ENCODE measurements around the gene ERBB4. TPM values are rescaled to one million over a fixed set of nuclear protein-coding genes. Genes with fewer than 3 reads are reported as not detected.
"Not testable (repeated sequence)": the region's sequence is repeated elsewhere in the genome, so short reads cannot be mapped to it uniquely, and the experiment has no call there.

ERBB4 gene
- total RNA-seq, 1 donor from 2014 or later, result 0.43 TPM

- no peak for DNase-seq (ENCODE audit: low spot score)
Observed at GRCh38 chr2:212299333-212299732, 239.3 kb downstream of the ERBB4 start.

GRCh38 chr2:212295571-212295970 lies 243.0 kb downstream of the ERBB4 start:
- no peak for DNase-seq (ENCODE audit: low spot score)

DNA sequence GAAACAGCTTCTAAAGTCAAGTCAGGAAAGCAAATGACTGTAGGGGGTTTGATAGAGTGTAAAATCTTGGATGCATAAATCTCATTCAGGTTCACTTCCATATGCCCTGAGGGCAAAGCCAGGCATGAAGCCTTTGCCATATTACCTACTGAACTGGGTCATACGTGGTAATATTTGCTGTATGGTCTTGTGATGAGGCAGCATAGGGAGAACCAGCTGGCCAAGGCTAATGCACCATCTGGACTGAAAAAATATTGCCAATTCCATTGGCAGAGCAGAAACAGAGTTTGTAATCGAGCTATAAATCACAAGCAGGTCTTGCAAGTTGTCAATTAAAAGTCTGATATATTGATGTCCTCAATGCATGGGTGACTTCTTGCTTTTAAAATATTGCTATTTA lies 243.8 kb downstream of the ERBB4 start:
- no peak for DNase-seq (ENCODE audit: low spot score)

DNA sequence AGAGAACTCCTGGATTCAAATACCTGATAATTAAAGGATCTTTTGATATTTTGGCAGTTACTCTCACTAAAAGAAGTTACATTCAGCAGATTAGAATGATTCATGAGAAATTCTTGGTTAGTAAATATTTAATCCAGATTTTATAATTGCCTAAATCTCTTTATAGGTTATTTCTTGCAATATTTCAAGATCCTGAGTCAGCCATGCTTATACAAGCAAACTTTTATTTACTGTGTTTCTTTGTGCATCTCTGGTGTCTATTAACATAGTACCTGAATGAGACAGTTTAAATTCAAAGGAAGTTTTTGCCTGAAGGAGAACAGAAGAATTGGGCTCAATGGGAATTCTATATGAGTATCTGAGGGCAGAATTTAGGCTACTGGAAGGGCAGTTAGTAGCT lies 249.3 kb downstream of the ERBB4 start:
- DNase-seq (ENCODE audit: low spot score), result no peak

DNA sequence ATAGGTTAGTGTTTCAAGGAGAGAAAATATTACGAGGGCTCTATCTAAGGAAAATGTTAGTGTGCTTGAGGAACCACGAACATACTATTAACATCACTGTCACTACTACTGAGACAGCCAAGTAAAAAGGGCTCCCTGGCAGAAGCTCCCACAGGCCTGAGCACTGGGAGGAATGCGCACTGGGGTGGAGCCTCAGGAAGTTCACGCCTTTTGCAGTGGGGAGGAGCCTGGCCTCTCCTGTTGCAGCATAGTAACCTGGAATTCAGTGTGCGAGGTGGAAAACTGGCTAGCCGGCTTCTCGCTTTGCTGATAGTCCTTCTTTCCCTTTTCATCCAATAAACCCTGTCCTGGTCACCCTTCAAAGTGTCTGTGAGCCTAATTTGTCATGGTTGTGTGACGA lies 250.3 kb downstream of the ERBB4 start:
- no peak for DNase-seq (ENCODE audit: low spot score)

DNA sequence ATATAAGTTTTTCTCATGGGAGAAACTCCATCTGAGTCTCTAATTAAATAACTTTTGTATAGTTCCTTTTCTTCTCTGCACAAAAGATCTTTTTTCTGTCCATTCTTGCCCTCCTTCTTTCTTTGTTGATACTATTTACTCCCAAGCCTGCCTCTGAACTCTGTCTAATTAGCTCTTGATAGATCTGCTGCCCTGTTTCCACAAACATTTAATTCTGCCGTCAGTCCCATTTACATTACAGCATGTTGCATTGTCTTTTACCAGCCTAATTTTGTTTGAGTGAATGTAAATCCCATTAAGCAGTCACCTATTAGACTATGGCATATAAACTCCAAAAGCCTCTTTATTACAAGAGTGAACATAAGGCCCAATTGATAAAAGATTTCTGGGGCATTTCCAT lies 254.4 kb downstream of the ERBB4 start:
- no peak for DNase-seq (ENCODE audit: low spot score)

DNA sequence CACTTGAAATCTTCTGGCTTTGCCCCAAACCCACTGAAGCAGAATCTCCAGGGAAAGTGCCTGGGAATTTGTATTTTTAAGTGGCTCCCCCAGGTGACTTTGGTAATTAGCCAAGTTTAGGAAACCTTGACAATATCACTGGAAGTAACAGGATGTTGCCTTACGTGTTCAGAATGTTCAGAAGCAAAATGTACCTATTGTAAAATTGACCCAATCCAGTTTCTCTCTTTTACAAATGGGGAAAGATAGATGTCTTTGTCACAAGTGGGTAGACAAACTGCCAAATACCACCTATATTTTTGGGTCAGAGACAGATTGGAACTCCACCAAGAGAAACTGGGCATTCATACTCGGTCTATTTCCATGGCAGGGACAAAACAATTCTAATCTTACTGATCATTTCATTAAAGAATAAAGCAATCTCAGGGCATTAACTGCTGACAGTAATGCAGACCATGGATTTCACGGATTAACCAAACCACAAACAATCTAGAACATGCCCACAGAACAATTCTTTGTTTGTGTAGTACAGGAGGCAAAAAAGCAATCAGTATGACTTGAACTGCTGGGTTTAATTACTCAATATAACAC lies 255.8 kb downstream of the ERBB4 start:
- no peak for DNase-seq (ENCODE audit: low spot score)

DNA sequence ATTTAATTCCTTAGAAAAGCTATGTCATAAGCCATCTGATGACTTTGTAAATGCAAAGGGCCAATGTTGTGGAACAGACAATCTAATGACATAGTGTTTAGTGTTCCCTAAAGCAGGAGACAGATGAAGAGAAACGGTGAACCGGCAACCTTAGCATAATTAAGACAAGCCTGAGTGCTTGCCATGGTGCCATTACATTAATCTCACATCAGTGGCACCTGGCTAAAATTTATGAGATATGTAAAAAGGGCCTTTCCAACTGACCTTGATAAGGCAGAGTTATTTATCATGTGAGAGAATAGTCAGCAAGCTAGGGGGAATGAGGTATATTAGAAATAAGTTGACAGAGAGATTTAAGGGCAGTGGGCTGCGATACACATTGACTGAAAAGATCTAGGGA lies 261.8 kb downstream of the ERBB4 start:
- no peak for DNase-seq (ENCODE audit: low spot score)

- DNase-seq (ENCODE audit: low spot score), result no peak
Observed at GRCh38 chr2:212274215-212274614, 264.4 kb downstream of the ERBB4 start.

- DNase-seq (ENCODE audit: low spot score), result no peak
Observed at GRCh38 chr2:212271583-212271982, 267.0 kb downstream of the ERBB4 start.

- no peak for DNase-seq (ENCODE audit: low spot score)
Observed at GRCh38 chr2:212269005-212269404, 269.6 kb downstream of the ERBB4 start.

DNA sequence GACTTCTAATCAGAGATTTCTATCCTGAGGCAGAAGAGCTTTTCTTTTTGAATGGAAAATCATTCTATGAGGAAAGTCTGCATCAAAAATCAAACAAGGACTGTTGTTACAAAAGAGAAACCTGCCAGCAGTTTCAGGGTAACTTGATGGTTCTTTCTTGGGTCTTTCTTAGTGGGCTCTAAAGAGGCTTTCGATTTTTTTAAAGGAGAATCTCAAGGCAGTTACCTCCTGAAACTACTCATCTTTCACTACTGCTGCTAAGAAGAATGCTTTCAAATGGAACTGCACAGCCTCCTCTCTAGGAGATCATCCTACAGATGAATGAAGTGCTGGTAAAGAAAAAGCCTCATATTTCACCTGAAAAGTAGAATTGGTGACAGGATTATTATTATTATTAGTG lies 272.3 kb downstream of the ERBB4 start:
- DNase-seq (ENCODE audit: low spot score), result no peak

- DNase-seq (ENCODE audit: low spot score), result no peak
Observed at GRCh38 chr2:212265777-212266176, 272.8 kb downstream of the ERBB4 start.

- DNase-seq (ENCODE audit: low spot score), result no peak
Observed at GRCh38 chr2:212264187-212264586, 274.4 kb downstream of the ERBB4 start.

GRCh38 chr2:212259226-212259625 lies 279.4 kb downstream of the ERBB4 start:
- DNase-seq (ENCODE audit: low spot score), result no peak

- DNase-seq (ENCODE audit: low spot score), result no peak
Observed at GRCh38 chr2:212254339-212254738, 284.3 kb downstream of the ERBB4 start.

DNA sequence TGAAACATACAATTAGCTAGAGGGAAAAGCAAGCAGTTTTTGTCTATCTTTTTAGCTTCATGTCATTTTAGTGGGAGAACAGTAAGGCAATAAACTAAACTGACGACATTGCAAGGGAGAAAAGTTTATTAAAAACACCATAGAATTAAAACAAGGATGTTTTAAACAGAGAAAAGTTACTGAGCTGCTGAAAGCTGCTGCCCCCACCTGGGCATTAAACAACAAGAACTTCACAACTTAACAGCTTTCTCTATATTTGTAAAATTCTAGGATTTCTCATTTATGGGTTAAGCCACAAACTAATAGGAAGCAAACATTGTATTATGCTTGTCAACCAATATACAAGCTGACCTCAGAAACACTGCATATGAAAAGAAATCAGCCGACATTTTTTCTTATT lies 289.2 kb downstream of the ERBB4 start:
- no peak for DNase-seq (ENCODE audit: low spot score)

DNA sequence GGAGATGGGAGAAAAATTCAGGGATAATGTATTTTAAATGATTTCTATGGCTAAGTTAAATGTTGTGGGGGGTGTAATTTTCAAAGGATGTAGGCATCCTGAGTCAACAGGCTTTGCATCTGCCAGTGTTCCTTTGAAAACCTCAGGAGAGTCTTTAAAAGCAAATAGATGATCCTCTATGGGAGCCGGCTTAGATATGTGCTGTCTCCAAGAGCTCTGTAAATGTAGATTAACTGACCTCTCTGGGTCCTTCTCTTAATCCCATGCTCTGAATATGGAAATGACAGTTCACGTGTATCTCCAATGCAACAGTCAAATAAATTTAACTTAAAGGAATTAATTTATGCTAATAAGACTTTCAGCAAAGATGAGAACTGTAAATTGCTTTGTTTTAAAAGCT lies 292.7 kb downstream of the ERBB4 start:
- DNase-seq (ENCODE audit: low spot score), result no peak

DNA sequence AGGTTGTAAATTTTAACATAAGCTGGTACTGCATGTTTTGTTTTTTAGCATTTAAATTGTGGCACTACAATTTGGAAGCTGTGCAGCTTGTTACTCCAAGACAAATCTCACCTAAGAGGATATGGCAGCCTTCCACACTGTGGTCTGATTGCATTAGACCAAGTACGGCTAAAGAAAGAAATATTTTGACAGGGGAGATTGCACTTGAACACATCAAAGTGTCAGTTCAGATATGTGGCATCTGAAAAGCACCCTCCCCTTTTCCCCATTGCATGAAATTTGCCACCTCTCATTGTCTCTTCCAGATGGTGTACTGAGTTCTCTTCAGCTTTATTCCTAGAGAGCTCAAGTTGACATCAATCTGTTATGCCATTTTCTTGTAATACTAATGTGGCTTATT lies 295.9 kb downstream of the ERBB4 start:
- no peak for DNase-seq (ENCODE audit: low spot score)

DNA sequence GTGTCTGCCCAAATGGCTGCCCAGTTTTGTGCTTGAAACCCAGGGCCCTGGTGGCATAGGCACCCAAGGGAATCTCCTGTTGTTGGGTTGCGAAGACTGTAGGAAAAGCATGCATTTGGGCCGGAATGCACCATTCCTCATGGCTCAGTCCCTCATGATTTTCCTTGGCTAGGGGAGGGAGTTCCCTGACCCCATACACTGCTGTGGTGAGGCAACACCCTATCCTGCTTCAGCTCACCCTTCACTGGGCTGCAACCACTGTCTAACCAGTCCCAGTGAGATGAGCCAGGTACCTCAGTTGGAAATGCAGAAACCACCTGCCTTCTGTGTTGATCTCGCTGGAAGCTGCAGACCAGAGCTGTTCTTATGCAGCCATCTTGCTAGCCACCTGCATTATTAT lies 300.4 kb downstream of the ERBB4 start:
- DNase-seq (ENCODE audit: low spot score), result not testable (repeated sequence)

DNA sequence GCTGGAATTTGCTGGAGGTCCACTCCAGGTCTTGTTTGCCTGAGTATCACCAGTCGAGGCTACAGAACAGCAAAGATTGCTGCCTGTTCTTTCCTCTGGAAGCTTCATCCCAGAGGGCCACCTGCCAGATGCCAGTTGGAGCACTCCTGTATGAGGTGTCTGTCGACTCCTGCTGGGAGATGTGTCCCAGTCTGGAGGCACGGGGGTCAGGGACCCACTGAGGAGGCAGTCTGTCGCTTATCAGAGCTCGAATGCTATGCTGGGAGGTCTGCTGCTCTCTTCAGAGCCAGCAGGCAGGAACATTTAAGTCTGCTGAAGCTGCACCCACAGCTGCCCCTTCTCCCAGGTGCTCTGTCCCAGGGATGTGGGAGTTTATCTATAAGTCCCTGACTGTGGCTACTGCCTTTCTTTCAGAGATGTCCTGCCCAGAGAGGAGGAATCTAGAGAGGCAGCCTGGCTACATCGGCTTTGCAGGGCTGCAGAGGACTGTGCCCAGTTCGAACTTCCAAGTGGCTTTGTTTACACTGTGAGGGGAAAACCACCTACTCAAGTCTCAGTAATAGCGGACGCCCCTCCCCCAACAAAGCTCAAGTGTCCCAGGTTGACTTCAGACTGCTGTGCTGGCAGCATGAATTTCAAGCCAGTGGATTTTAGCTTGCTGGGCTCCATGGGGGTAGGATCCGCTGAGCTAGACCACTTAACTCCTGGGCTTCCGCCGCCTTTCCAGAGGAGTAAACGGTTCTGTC lies 301.1 kb downstream of the ERBB4 start:
- DNase-seq (ENCODE audit: low spot score), result no peak

DNA sequence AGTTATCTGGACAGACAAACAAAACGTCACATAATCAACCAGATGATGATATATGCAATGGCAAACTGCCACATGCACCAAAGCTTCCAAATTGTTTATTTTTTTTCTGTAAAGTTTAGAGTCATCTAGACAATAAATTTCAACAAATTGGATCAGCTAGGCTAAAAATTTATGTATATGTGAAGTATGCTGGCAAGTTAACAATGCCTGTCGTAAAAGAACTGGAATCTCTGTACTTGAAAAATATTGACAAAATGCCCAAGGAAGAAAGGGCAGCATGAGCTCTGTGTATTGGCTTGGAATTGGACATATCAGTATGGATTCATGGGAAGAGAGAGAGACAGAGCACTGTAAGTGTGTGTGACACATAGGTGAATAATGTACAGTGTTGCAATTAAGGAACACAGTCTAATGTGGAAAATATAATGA lies 309.8 kb downstream of the ERBB4 start:
- no peak for DNase-seq (ENCODE audit: low spot score)

GRCh38 chr2:212227755-212228154 lies 310.8 kb downstream of the ERBB4 start:
- DNase-seq (ENCODE audit: low spot score), result peak; percentile 59

GRCh38 chr2:212226114-212226513 lies 312.5 kb downstream of the ERBB4 start:
- DNase-seq (ENCODE audit: low spot score), result no peak
